Stimulated activated CD8-positive, alpha-beta memory T cell treated with anti-CD3 and anti-CD28 coated beads, Interleukin-15, amount 100 ng/mL, for 48 hours (primary cell): Measurements from ENCODE around the gene MISP.

Experiments used
- DNase-seq, 2 donors: peaks; one replicate each; pipeline ENCODE4 v3.0.0-alpha.2; 2020; ENCODE audit warnings: low read depth in 2 of 2

Gene MISP

GRCh38 chr19:808423-808775, 57.5 kb downstream of the MISP start:
- no peak for DNase-seq

GRCh38 chr19:810077-810855, 59.4 kb downstream of the MISP start:
- DNase-seq: no peak

DNA sequence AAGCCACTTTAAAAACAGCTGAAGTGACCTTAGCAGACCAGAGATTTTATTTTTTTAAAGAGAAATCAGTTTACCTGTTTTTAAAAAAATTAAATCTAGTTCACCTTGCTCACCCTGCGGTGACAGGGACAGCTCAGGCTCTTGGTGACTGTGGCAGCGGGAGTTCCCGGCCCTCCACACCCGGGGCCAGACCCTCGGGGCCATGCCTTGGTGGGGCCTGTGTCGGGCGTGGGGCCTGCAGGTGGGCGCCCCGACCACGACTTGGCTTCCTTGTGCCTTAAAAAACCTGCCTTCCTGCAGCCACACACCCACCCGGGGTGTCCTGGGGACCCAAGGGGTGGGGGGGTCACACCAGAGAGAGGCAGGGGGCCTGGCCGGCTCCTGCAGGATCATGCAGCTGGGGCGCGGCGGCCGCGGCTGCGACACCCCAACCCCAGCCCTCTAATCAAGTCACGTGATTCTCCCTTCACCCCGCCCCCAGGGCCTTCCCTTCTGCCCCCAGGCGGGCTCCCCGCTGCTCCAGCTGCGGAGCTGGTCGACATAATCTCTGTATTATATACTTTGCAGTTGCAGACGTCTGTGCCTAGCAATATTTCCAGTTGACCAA, 60.1 kb downstream of the MISP start:
- no peak for DNase-seq

GRCh38 chr19:811506-812048, 60.7 kb downstream of the MISP start:
- no peak for DNase-seq

DNA sequence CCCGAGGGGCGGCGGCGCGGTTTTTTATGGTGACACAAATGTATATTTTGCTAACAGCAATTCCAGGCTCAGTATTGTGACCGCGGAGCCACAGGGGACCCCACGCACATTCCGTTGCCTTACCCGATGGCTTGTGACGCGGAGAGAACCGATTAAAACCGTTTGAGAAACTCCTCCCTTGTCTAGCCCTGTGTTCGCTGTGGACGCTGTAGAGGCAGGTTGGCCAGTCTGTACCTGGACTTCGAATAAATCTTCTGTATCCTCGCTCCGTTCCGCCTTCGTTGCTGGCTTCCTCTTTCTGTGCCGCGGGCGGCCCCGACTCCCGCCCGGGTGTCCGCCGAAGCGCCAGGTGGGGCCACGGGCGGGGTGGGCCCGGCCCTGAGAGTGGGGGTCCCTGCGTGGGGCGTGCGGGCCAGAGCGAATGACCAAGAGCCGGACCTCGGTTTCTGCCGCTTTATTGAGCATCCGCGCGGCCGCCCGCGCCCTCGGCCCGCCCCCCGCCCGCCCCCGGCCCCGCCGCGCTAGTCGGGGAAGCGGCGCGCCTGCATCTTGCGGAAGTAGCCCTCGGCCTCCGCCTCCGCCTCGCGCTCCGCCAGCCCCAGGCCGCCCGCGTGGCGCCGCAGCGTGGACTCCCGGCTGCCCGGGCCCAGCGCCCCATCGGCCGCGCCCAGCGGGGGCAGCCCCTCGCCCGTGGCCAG, 61.3 kb downstream of the MISP start:
- DNase-seq: no peak

- DNase-seq: no peak
These were observed 61.9 kb downstream of the MISP start for GRCh38 chr19:812747-813218.

- DNase-seq: no peak
These were observed 62.6 kb downstream of the MISP start for GRCh38 chr19:813219-814151.
